K562 (cell line): ENCODE measurements around the gene DPP3. TPM values are rescaled to one million over a fixed set of nuclear protein-coding genes. Genes with fewer than 3 reads are reported as not detected.

Experiments
- ATAC-seq: fragments of 200-7000 bp; cut with Tn5 transposase; 3 replicates; pipeline ENCODE4 v1.9.1; 2020; ENCODE audit warnings: moderate library complexity
- BruUV-seq: library from RNA; stranded (reverse); fragments of 400-500 nt; replicated peaks from 2 replicates; lab custom pipeline; 2021; lab: Mats Ljungman, UMichigan
- CTCF ChIA-PET: fragments of 300-600 bp; formaldehyde crosslinking; extraction: SDS; loops from one replicate; lab custom pipeline; 2021; ENCODE audit warnings: low intra/inter-chr PET ratio; lab: Yijun Ruan, JAX
- POLR2A ChIA-PET: fragments of 300-600, 350-650 bp; sonication (Branson Sonifier 250); formaldehyde crosslinking; extraction: SDS; loops from one replicate; lab custom pipeline; 2021; ENCODE audit warnings: antibody characterized with exemption, inconsistent platforms; lab: Yijun Ruan, JAX
- DNase-seq, 4 experiments: peaks; one replicate each; pipeline versions ENCODE4 v3.0.0 to v3.0.0-alpha.2; 2011 to 2018; ENCODE audit warnings: low spot score in 3 of 4, mixed read lengths in 3 of 4; ENCODE audit errors: extremely low read depth in 1 of 4
- FAIRE-seq: peaks from 2 replicates; lab custom pipeline; 2011; peaks lifted over from hg19 to GRCh38; lab: Jason Lieb, UNC
- H2AFZ ChIP-seq: 2 replicates; pipeline ENCODE4 v1.6.0; 2011; ENCODE audit warnings: low read depth, low read length, control low read depth, inconsistent platforms
- H3K27ac ChIP-seq: fragments of 200-600 bp; 3 replicates; pipeline ENCODE4 v1.8.0; 2011; ENCODE audit warnings: low read depth, mild to moderate bottlenecking, control low read depth, inconsistent platforms, low read length, moderate library complexity, mixed read lengths; ENCODE audit errors: extremely low read depth
- H3K27me3 ChIP-seq, 2 experiments: fragments of 300-600 bp in 1 of 2; 2 replicates in 1 of 2; 3 replicates in 1 of 2; pipeline versions ENCODE4 v1.6.0 to v1.8.0; 2011; ENCODE audit warnings: inconsistent platforms in 2 of 2, low read length in 2 of 2, mild to moderate bottlenecking in 1 of 2, mixed read lengths in 1 of 2, moderate library complexity in 1 of 2; ENCODE audit not compliant: control insufficient read depth in 2 of 2, insufficient read depth in 2 of 2
- H3K36me3 ChIP-seq: fragments of 300-600 bp; 3 replicates; pipeline ENCODE4 v1.8.0; 2011; ENCODE audit warnings: mild to moderate bottlenecking, low read length, inconsistent platforms; ENCODE audit not compliant: control insufficient read depth, insufficient read depth
- H3K4me1 ChIP-seq, 2 experiments: fragments of 200-600 bp in 1 of 2; replicated peaks in 1 of 2; 2 replicates in 1 of 2; 3 replicates in 1 of 2; pipeline versions ENCODE4 v1.5.1 to v1.8.0; 2011; ENCODE audit warnings: inconsistent platforms in 2 of 2, low read length in 2 of 2, mild to moderate bottlenecking in 1 of 2, mixed read lengths in 1 of 2, moderate library complexity in 1 of 2; ENCODE audit not compliant: control insufficient read depth in 2 of 2, insufficient read depth in 2 of 2
- H3K4me2 ChIP-seq: 2 replicates; pipeline ENCODE4 v1.6.1; 2011; ENCODE audit warnings: low read length, control low read depth, inconsistent platforms, mixed read lengths; ENCODE audit not compliant: insufficient read depth
- H3K4me3 ChIP-seq: fragments of 200-600 bp; sonication (generic), shearing (Covaris generic); 2 replicates; pipeline ENCODE4 v1.5.1; 2016; ENCODE audit warnings: control low read depth, inconsistent platforms
- H3K79me2 ChIP-seq: fragments of 200-600 bp; 3 replicates; pipeline ENCODE4 v1.8.0; 2011; ENCODE audit warnings: low read length, inconsistent platforms; ENCODE audit not compliant: control insufficient read depth, insufficient read depth
- H3K9ac ChIP-seq, 2 experiments: 2 replicates each; pipeline versions ENCODE4 v1.6.0 to v1.6.1; 2011; ENCODE audit warnings: low read depth in 2 of 2, low read length in 2 of 2, control low read depth in 1 of 2, inconsistent platforms in 1 of 2, mild to moderate bottlenecking in 1 of 2, mixed read lengths in 1 of 2; ENCODE audit not compliant: insufficient read depth in 1 of 2
- H3K9me1 ChIP-seq: one replicate; pipeline ENCODE4 v1.6.0; 2011; ENCODE audit warnings: inconsistent platforms, mild to moderate bottlenecking, low read length, moderate library complexity; ENCODE audit not compliant: control insufficient read depth, insufficient read depth
- H3K9me3 ChIP-seq: replicated peaks from 2 replicates; pipeline ENCODE4 v1.5.1; 2011; ENCODE audit warnings: low read depth, low read length, inconsistent platforms; ENCODE audit not compliant: control insufficient read depth, insufficient read depth
- H4K20me1 ChIP-seq: replicated peaks from 2 replicates; pipeline ENCODE4 v1.6.1; 2011; ENCODE audit warnings: low read length, inconsistent platforms, mixed read lengths; ENCODE audit not compliant: control insufficient read depth, insufficient read depth
- CEBPB ChIP-seq: fragments of 450-650 bp; IDR thresholded peaks from 2 replicates; pipeline ENCODE4 v1.6.1; 2016; ENCODE audit warnings: missing genetic modification characterization, missing compliant biosample characterization
- NELFE ChIP-seq: IDR thresholded peaks from 2 replicates; pipeline ENCODE4 v1.6.1; 2011; ENCODE audit warnings: mild to moderate bottlenecking; ENCODE audit not compliant: insufficient read depth, insufficient read length
- ZC3H4 ChIP-seq: sonication (generic); formaldehyde crosslinking; IDR thresholded peaks from 2 replicates; pipeline ENCODE4 v1.9.0; 2021; ENCODE audit warnings: missing genetic modification reagents, borderline replicate concordance
- ZNF445 ChIP-seq: fragments of 250-450 bp; sonication (Bioruptor Pico); IDR thresholded peaks from 2 replicates; pipeline ENCODE4 v1.4.0; 2020; ENCODE audit warnings: low read depth, mild to moderate bottlenecking, moderate library complexity
- ZNF699 ChIP-seq: fragments of 250-450 bp; sonication (Bioruptor Pico); IDR thresholded peaks from 2 replicates; pipeline ENCODE4 v1.8.0; 2021; ENCODE audit warnings: mild to moderate bottlenecking, moderate library complexity; ENCODE audit not compliant: insufficient replicate concordance
- WGBS: fragments of 100-300 bp; shearing (Covaris generic); methylation state at CpG from one replicate; pipeline ENCODE4 v1.1.6; 2016; ENCODE audit warnings: low coverage, mixed read lengths; ENCODE audit not compliant: insufficient coverage; ENCODE audit errors: missing lambda C conversion rate; 5-methylcytosine and 5-hydroxymethylcytosine counted together
- in situ Hi-C: fragments of 300-500 bp; cut with MboI; formaldehyde crosslinking; loops from 4 replicates; pipeline ENCODE4 v1.15.0; 2018; ENCODE audit warnings: inconsistent platforms, mixed read lengths
- intact Hi-C: fragments of 100-400 bp; cut with micrococcal nuclease; formaldehyde crosslinking; loops from 2 replicates; pipeline ENCODE4 v1.14.2; 2022
- polyA plus RNA-seq, 8 experiments: library from polyadenylated mRNA; depleted of rRNA in 4 of 8; stranded (reverse) in 5 of 8; unstranded in 3 of 8; fragments of >200 nt; fragmentation: Nextera tagmentation in 2 of 8; fragmentation: Illumina TruSeq in 1 of 8; extraction: Ambion mirVana in 2 of 8; extraction: Trizol in 1 of 8; gene quantifications; 2 replicates each; pipeline versions ENCODE4 v1.2.1 to v1.2.3, GENCODE V29; 2011 to 2014; ENCODE audit warnings: inconsistent platforms in 1 of 8, missing spikeins in 1 of 8
- total RNA-seq, 7 experiments: library from RNA; depleted of rRNA in 6 of 7; stranded (reverse); fragments of >200 nt in 6 of 7; fragmentation: Illumina TruSeq in 2 of 7; extraction: Trizol in 2 of 7; gene quantifications; 2 replicates each; pipeline versions ENCODE4 v1.2.1 to v1.2.3, GENCODE V29; 2011 to 2021; ENCODE audit warnings: low replicate concordance in 1 of 7
- TF ChIP-seq, protein P1 (sequence below), 2 experiments: fragments of 450-650 bp; IDR thresholded peaks; 2 replicates each; pipeline ENCODE4 v1.6.1; 2018; ENCODE audit warnings: mild to moderate bottlenecking in 2 of 2, low read depth in 1 of 2; ENCODE audit not compliant: partially characterized antibody in 2 of 2
- TF ChIP-seq, protein P2 (sequence below): fragments of 450-650 bp; IDR thresholded peaks from 2 replicates; pipeline ENCODE4 v1.6.1; 2017; ENCODE audit warnings: antibody characterized with exemption, mild to moderate bottlenecking
- TF ChIP-seq, protein P3 (sequence below): fragments of 450-650 bp; IDR thresholded peaks from 2 replicates; pipeline ENCODE4 v1.6.1; 2017; ENCODE audit warnings: antibody characterized with exemption

DPP3 gene
- total and polyA plus RNA-seq, 9 of the 15 experiments (the other 6 are each of a cell fraction or from before 2014, with no cell fraction given), result 3.7 to 69.2 (median 43.3) TPM

DNA sequence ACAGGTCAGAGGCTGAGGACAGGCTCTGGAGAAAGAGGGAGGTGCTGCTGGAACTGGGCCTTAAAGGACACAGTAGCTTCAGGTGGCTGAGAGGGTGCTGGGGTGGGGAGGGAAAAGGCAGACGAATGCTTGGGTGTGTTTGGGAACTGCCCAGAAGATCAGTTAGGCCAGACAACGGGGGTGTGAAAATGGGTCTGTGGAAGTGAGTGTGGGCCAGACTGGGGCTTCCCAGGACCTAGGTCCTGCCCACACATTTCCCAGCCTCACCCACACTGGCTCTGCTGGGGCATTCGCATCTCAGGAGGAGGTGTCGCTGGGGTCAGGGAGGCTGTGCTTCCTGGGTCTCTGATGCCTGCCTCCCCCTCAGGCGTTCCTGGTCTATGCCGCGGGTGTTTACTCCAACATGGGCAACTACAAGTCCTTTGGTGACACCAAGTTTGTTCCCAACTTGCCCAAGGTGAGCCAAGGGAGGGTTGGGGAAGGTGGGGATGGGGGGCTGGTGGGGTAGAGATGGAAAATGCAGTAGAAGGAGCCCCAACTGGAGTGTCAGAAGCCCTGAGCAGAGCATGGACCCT lies 4.7 kb downstream of the DPP3 start:
- Histone ChIP-seq H3K27me3 (no peaks in the 10 kb centered on the region), H3K36me3 (peaks cover 49% of the 10 kb centered on the region; the same call in 2 of the 3 replicates), H4K20me1 (no peaks in the 10 kb centered on the region), H3K4me3 (no peak overlapping the region), H3K4me1 (peaks cover 0 to 16% of the 10 kb centered on the region in 2 experiments; a peak in 3 of 5 replicates), H2AFZ (no peak overlapping the region), H3K9me1 (no peaks in the 10 kb centered on the region), H3K27ac (no peak overlapping the region), H3K9ac (peak overlapping the region in 1 of 2 experiments; percentile 82; a peak in 2 of 4 replicates), H3K9me3 (no peaks in the 10 kb centered on the region), H3K4me2 (no peak overlapping the region), H3K79me2 (peaks cover 2% of the 10 kb centered on the region; the same call in 1 of the 3 replicates)
- no peak for DNase-seq
- POLR2A ChIA-PET, result interaction anchor here (1.1 kb wide), 1 partner anchor 20 kb away, joined by 3 read pairs; no protein-coding TSS in a partner anchor
- BruUV-seq, result no TSS peak
- intact Hi-C loops (loop anchor here (5.0 kb wide), 1 partner anchor 192 kb away; the partner anchor contains the start of gene RBM4B), in situ Hi-C loops (no loop called here)
- FAIRE-seq, result no peak
- ATAC-seq, result no peak
- 74% methylated on average over 7 of the region's 7 CpGs for WGBS
- CTCF ChIA-PET, result no interaction called here
- TF ChIP-seq, protein P1, sequence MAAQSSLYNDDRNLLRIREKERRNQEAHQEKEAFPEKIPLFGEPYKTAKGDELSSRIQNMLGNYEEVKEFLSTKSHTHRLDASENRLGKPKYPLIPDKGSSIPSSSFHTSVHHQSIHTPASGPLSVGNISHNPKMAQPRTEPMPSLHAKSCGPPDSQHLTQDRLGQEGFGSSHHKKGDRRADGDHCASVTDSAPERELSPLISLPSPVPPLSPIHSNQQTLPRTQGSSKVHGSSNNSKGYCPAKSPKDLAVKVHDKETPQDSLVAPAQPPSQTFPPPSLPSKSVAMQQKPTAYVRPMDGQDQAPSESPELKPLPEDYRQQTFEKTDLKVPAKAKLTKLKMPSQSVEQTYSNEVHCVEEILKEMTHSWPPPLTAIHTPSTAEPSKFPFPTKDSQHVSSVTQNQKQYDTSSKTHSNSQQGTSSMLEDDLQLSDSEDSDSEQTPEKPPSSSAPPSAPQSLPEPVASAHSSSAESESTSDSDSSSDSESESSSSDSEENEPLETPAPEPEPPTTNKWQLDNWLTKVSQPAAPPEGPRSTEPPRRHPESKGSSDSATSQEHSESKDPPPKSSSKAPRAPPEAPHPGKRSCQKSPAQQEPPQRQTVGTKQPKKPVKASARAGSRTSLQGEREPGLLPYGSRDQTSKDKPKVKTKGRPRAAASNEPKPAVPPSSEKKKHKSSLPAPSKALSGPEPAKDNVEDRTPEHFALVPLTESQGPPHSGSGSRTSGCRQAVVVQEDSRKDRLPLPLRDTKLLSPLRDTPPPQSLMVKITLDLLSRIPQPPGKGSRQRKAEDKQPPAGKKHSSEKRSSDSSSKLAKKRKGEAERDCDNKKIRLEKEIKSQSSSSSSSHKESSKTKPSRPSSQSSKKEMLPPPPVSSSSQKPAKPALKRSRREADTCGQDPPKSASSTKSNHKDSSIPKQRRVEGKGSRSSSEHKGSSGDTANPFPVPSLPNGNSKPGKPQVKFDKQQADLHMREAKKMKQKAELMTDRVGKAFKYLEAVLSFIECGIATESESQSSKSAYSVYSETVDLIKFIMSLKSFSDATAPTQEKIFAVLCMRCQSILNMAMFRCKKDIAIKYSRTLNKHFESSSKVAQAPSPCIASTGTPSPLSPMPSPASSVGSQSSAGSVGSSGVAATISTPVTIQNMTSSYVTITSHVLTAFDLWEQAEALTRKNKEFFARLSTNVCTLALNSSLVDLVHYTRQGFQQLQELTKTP (IDR thresholded peaks at IDR 0.05; ENCODE audit: low read depth in 1 of 2, partially characterized antibody in 2 of 2), result no peak
- TF ChIP-seq NELFE (no peak), ZNF445 (CRISPR knock-in tag) (no peak), ZNF699 (no peak), CEBPB (tag) (no peak), ZC3H4 (CRISPR knock-in tag) (no peak)
- TF ChIP-seq, protein P2, sequence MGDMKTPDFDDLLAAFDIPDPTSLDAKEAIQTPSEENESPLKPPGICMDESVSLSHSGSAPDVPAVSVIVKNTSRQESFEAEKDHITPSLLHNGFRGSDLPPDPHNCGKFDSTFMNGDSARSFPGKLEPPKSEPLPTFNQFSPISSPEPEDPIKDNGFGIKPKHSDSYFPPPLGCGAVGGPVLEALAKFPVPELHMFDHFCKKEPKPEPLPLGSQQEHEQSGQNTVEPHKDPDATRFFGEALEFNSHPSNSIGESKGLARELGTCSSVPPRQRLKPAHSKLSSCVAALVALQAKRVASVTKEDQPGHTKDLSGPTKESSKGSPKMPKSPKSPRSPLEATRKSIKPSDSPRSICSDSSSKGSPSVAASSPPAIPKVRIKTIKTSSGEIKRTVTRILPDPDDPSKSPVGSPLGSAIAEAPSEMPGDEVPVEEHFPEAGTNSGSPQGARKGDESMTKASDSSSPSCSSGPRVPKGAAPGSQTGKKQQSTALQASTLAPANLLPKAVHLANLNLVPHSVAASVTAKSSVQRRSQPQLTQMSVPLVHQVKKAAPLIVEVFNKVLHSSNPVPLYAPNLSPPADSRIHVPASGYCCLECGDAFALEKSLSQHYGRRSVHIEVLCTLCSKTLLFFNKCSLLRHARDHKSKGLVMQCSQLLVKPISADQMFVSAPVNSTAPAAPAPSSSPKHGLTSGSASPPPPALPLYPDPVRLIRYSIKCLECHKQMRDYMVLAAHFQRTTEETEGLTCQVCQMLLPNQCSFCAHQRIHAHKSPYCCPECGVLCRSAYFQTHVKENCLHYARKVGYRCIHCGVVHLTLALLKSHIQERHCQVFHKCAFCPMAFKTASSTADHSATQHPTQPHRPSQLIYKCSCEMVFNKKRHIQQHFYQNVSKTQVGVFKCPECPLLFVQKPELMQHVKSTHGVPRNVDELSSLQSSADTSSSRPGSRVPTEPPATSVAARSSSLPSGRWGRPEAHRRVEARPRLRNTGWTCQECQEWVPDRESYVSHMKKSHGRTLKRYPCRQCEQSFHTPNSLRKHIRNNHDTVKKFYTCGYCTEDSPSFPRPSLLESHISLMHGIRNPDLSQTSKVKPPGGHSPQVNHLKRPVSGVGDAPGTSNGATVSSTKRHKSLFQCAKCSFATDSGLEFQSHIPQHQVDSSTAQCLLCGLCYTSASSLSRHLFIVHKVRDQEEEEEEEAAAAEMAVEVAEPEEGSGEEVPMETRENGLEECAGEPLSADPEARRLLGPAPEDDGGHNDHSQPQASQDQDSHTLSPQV, result no peak
- TF ChIP-seq, protein P3, sequence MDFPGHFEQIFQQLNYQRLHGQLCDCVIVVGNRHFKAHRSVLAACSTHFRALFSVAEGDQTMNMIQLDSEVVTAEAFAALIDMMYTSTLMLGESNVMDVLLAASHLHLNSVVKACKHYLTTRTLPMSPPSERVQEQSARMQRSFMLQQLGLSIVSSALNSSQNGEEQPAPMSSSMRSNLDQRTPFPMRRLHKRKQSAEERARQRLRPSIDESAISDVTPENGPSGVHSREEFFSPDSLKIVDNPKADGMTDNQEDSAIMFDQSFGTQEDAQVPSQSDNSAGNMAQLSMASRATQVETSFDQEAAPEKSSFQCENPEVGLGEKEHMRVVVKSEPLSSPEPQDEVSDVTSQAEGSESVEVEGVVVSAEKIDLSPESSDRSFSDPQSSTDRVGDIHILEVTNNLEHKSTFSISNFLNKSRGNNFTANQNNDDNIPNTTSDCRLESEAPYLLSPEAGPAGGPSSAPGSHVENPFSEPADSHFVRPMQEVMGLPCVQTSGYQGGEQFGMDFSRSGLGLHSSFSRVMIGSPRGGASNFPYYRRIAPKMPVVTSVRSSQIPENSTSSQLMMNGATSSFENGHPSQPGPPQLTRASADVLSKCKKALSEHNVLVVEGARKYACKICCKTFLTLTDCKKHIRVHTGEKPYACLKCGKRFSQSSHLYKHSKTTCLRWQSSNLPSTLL, result no peak
